Measurements from ENCODE around the gene MTA3. TPM values are rescaled to one million over a fixed set of nuclear protein-coding genes. Genes with fewer than 3 reads are reported as not detected.
A peak's percentile ranks its signal among the peaks of the same experiment; 100 is the strongest.

The MTA3 gene
- total RNA-seq, 1 donor from 2014 or later = 105 TPM

DNA sequence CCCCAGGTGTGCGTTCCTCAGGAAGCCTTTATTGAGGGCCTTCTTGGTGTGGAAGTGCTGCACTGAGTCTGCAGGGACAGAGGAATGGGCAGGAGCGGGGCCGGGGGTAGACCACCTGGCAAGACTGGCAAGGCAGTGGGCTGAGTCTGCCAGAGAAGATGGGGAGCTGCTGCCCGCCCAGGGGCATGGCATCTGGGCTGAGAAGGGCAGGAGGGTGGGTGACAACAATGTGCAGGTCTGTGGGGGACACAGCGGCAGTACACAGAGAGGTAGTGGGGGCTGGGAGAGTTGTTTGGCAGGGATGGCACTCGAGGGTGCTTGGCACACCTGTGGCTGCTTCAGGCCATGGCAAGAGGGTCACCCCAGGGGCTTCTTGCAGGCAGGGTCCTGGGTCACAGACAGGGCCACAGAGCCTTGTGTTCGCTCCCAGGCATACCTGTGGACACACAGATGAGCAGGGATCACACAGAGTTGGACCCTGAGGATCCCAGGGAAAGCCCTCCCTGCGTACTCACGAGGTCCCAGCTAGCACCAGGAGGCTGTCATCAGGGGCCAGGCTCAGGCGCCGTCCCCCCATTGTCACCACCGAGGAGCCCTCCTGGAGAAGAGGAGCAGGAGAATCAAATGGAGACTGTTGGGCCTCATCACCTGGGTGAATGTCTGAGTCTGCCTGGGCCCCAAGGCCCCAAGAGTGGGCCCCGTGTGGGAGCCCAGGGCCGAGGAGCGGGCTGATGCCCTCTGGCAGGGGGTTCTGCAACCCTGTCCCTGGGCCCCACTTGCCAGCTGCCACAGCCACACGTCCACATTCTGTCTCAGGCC, 198.9 kb downstream of the MTA3 start:
- Mint-ChIP-seq H3K27ac (ENCODE audit: unreplicated experiment) (no peak overlapping the region), H3K9me3 (ENCODE audit: unreplicated experiment) (no peaks in the 10 kb centered on the region), H3K27me3 (ENCODE audit: unreplicated experiment) (peaks cover 15% of the 10 kb centered on the region), H3K36me3 (ENCODE audit: low read depth, unreplicated experiment) (peaks cover 13% of the 10 kb centered on the region), H3K4me3 (ENCODE audit: unreplicated experiment) (no peak overlapping the region), H3K4me1 (ENCODE audit: unreplicated experiment) (no peaks in the 10 kb centered on the region)
- TF ChIP-seq, protein P1, sequence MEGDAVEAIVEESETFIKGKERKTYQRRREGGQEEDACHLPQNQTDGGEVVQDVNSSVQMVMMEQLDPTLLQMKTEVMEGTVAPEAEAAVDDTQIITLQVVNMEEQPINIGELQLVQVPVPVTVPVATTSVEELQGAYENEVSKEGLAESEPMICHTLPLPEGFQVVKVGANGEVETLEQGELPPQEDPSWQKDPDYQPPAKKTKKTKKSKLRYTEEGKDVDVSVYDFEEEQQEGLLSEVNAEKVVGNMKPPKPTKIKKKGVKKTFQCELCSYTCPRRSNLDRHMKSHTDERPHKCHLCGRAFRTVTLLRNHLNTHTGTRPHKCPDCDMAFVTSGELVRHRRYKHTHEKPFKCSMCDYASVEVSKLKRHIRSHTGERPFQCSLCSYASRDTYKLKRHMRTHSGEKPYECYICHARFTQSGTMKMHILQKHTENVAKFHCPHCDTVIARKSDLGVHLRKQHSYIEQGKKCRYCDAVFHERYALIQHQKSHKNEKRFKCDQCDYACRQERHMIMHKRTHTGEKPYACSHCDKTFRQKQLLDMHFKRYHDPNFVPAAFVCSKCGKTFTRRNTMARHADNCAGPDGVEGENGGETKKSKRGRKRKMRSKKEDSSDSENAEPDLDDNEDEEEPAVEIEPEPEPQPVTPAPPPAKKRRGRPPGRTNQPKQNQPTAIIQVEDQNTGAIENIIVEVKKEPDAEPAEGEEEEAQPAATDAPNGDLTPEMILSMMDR (IDR thresholded peaks at IDR 0.05; ENCODE audit: unreplicated experiment) = no peak
- DNase-seq (ENCODE audit: low spot score) = no peak

DNA sequence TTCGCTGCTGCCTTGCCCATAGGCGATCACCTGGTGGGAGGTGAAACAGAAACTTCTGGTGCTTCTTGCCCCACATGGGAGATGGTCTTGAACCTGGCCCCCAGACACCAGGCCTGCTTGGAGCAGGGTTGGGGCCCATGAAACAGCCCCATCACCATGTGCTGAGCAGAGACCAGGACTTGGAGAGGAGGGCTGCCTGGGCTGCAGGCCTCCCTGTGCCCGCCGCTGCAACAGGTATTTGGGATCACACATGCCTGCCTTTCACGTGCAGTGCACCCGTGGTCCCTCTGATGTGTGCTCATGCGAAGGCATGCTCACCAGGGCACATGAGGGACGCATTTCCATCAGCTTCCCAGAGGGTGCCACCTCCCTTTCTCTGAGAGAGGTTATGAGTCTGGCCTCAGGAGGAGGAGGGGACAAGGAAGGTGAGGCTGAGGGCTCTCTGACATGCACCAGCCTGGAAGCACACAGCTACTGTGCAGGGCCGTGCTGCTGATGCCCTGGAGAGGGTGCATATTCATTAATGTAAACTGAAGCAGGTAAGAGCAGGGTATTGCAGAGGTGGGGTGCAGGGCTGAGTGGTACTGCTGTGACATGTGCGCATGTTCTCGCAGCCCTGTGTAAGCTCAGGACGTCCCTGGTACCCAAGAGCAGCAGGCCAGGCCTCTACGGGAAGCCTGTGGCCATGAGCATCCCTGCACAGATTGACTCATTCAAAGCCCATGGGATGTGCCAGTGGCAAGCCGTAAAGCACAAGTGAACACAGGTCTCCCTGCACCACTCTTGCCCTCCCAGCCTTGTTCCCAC, 199.7 kb downstream of the MTA3 start:
- Mint-ChIP-seq H3K27me3 (ENCODE audit: unreplicated experiment) (peaks cover 11% of the 10 kb centered on the region), H3K4me1 (ENCODE audit: unreplicated experiment) (no peaks in the 10 kb centered on the region), H3K36me3 (ENCODE audit: low read depth, unreplicated experiment) (peaks cover 10% of the 10 kb centered on the region), H3K27ac (ENCODE audit: unreplicated experiment) (no peak overlapping the region), H3K9me3 (ENCODE audit: unreplicated experiment) (no peaks in the 10 kb centered on the region), H3K4me3 (ENCODE audit: unreplicated experiment) (no peak overlapping the region)
- TF ChIP-seq, protein P1 (IDR thresholded peaks at IDR 0.05; ENCODE audit: unreplicated experiment) = no peak
- no peak for DNase-seq (ENCODE audit: low spot score)

DNA sequence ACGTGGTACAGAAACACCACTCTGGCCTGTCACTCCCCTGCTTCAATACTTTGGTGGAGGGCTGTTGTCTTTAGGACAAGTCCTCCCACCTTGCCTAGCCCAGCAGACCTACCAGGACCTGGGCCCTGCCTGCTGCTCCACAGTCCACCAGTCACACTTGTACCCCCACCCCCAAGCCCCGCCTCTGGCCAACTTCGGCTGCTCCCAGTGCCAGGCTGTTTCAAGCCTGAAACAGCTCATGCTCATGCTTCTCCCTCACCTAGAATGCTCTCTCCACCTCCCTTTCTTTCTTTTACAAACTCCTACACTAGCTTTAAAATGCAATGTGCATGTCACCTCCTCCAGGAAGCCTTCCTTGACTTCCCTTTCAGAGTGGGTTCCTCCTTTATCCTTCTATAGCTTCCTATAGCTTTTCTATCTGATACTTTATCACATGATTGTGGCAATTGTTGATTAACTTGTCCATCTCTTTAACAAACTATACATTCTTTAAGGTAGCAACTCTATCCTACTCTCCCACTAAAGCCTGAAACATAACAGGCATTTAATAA, 200.3 kb downstream of the MTA3 start:
- Mint-ChIP-seq H3K4me1 (ENCODE audit: unreplicated experiment) (no peaks in the 10 kb centered on the region), H3K27ac (ENCODE audit: unreplicated experiment) (peak overlapping the region; percentile 80), H3K36me3 (ENCODE audit: low read depth, unreplicated experiment) (peaks cover 10% of the 10 kb centered on the region), H3K9me3 (ENCODE audit: unreplicated experiment) (no peaks in the 10 kb centered on the region), H3K27me3 (ENCODE audit: unreplicated experiment) (peaks cover 8% of the 10 kb centered on the region), H3K4me3 (ENCODE audit: unreplicated experiment) (peak overlapping the region; percentile 68)
- DNase-seq (ENCODE audit: low spot score) = no peak
- TF ChIP-seq, protein P1 (IDR thresholded peaks at IDR 0.05; ENCODE audit: unreplicated experiment) = no peak

DNA sequence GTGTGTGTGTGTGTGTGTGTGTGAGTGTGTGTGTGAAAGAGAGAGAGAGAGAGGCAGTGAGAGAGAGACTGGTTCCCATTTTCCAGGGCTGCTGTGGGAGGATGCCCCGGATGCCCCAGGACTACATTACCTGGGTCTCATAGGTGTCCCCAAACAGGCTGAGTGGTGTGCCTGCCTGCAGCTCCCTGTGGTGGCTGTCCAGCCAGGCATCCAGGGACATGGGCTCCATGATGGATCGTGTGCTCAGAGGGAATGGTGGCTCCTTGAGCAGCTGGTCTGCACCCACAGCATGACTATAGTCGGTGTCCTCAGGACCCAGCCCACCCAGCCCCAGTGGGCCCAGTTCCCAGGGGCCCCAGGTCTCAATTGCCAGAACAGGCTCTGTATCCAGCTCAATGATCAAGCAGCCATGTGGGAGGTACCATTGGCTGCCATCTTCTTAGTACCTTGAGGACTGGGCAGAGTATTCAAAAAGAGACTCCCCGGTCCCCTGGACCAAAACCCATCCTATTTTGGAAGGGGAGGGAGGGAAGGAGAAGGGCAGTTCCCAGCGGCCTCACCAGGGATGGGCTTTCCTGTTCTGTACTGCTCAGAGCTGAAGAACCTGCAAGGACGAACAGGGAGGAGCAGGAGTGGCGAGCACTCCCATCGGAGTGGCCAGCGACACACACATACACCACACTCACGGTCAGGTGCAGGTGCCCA, 201.3 kb downstream of the MTA3 start:
- no peak overlapping the region for H3K27ac Mint-ChIP-seq (ENCODE audit: unreplicated experiment)
- TF ChIP-seq, protein P1 (IDR thresholded peaks at IDR 0.05; ENCODE audit: unreplicated experiment) = no peak
- DNase-seq (ENCODE audit: low spot score) = no peak
- H3K9me3 Mint-ChIP-seq (ENCODE audit: unreplicated experiment) = no peaks in the 10 kb centered on the region
- H3K4me3 Mint-ChIP-seq (ENCODE audit: unreplicated experiment) = peak overlapping the region; percentile 38
- H3K36me3 Mint-ChIP-seq (ENCODE audit: low read depth, unreplicated experiment) = peaks cover 15% of the 10 kb centered on the region
- peaks cover 7% of the 10 kb centered on the region for H3K27me3 Mint-ChIP-seq (ENCODE audit: unreplicated experiment)
- no peaks in the 10 kb centered on the region for H3K4me1 Mint-ChIP-seq (ENCODE audit: unreplicated experiment)
